GM13977 (cell line): ENCODE measurements around the gene GBA2.

ENCODE experiments used
- DNase-seq: peaks from one replicate; pipeline ENCODE4 v3.0.0; 2012; ENCODE audit warnings: low spot score
- in situ Hi-C: fragments of 300-500 bp; cut with MboI; formaldehyde crosslinking; loops from one replicate; pipeline ENCODE4 v1.12.0; 2022; ENCODE audit warnings: low sequenced_read_pairs, low pct_unique_long_range_greater_than_20kb, mixed read lengths, inconsistent platforms; ENCODE audit not compliant: unreplicated experiment
- TF ChIP-seq, protein P1 (sequence below): IDR thresholded peaks from 2 replicates; pipeline ENCODE4 v1.5.1; 2012; ENCODE audit warnings: mild to moderate bottlenecking, control low read depth; ENCODE audit not compliant: insufficient read depth; ENCODE audit errors: extremely low read depth, missing control alignments

The GBA2 gene

DNA sequence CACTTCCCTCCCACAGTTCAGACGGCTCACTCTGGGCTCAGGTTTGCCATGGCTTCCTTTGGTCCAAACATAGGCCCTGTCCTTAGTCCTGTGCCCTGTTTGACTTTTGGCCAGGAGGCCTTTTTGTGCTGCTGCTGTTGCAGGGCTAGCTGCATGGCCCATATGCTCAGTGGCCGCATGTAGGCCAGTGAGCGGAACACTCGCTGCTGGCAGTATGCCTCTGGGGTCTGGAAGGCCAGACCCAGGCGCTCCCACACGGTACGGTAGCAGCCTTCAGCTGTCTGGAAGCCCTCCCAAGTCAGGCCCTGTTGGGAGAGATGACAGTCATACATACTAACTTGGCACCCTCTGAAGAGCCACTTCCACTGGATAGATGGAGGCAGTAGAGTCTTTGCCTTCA is 11.9 kb downstream of the GBA2 start:
- no peak for DNase-seq
- in situ Hi-C loops: no loop called here
- TF ChIP-seq, protein P1, sequence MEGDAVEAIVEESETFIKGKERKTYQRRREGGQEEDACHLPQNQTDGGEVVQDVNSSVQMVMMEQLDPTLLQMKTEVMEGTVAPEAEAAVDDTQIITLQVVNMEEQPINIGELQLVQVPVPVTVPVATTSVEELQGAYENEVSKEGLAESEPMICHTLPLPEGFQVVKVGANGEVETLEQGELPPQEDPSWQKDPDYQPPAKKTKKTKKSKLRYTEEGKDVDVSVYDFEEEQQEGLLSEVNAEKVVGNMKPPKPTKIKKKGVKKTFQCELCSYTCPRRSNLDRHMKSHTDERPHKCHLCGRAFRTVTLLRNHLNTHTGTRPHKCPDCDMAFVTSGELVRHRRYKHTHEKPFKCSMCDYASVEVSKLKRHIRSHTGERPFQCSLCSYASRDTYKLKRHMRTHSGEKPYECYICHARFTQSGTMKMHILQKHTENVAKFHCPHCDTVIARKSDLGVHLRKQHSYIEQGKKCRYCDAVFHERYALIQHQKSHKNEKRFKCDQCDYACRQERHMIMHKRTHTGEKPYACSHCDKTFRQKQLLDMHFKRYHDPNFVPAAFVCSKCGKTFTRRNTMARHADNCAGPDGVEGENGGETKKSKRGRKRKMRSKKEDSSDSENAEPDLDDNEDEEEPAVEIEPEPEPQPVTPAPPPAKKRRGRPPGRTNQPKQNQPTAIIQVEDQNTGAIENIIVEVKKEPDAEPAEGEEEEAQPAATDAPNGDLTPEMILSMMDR: no peak

DNA sequence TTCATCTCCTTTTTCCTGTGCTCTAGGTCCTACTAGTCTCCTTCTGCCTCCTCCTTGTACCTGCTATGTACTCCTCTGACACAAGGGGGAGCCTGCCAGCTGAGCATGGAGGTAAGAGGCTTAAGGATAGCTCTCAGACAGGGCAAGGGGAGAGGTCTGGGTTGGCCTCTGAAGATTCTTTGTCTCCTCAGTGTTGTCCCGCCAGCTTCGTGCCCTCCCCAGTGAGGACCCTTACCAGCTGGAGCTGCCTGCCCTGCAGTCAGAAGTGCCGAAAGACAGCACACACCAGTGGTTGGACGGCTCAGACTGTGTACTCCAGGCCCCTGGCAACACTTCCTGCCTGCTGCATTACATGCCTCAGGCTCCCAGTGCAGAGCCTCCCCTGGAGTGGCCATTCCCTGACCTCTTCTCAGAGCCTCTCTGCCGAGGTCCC is 12.8 kb downstream of the GBA2 start:
- peak; percentile 72 for DNase-seq
- TF ChIP-seq, protein P1: peak; percentile 92
- in situ Hi-C loops: no loop called here

DNA sequence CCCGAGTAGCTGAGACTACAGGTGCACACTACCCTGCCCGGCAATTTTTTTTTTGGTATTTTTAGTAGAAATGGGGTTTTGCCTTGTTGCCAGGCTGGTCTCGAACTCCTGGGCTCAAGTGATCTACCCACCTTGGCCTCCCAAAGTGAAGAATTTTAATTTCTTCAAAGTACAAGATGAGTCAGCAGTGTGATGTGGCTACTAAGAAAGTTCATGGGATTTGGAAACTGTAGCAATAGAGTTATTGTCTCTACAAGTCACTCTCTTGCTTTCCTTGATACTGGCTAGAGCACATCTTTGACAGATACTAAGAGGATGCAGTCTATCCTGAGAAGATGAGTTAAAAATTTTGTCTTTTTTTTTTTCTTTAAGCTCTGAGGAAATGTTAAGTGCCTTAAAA is 14.9 kb downstream of the GBA2 start:
- TF ChIP-seq, protein P1: no peak
- no peak for DNase-seq
- in situ Hi-C loops: no loop called here

DNA sequence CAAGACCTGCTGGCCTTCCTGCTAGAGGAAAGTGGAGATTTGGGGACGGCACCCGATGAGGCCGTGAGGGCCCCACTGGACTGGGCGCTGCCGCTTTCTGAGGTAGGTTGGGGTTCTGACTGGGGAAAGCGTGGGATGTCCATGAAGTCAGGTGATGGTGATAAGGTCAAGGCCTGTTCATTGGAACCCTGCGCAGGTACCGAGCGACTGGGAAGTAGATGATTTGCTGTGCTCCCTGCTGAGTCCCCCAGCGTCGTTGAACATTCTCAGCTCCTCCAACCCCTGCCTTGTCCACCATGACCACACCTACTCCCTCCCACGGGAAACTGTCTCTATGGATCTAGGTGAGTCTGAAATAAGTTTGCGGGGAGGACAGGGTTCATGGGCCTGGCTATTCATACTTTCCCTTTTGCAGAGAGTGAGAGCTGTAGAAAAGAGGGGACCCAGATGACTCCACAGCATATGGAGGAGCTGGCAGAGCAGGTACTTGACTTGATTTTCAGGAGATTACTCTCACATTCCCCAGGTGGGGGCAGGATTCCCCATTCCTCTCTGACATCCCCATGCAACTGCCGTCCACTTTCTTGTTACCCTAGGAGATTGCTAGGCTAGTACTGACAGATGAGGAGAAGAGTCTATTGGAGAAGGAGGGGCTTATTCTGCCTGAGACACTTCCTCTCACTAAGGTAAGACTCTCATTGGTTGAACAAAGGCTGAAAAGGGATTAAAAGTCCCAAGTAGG is 16.1 kb downstream of the GBA2 start:
- in situ Hi-C loops: no loop called here
- TF ChIP-seq, protein P1: no peak

DNA sequence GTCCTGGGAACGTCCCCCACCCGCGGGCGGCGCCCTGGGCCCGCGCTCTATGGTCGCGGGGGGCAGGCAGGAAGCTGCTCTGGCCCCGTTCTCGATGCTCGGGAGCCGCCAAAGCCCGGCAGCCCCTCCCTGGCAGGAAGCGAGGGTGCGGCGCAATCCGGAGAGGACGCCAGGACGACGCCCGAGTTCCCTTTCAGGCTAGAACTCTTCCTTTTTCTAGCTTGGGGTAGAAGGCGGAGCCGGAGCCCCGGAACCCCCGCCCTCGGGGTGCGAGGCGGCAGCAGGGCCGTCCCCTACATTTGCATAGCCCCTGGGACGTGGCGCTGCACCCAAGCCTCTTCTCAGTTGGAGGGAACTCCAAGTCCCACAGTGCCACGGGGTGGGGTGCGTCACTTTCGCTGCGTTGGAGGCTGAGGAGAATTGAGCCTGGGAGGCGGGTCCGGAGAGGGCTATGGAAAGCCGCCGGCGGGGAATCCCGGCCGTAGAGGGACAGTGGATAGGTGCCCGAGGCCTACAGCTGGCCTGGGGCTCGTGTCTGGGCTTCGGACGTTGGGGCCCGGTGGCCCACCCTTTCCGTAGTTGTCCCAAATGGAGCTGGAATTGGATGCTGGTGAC is 16.7 kb downstream of the GBA2 start, which contains the start of the genes CREB3 and TLN1:
CREB3 (plus strand) TSS at position 482 of the 615 bp plus-strand sequence; CDS start at position 589, 107 bp downstream.
TLN1 (minus strand) TSS at position 11 of the 615 bp plus-strand sequence. CDS start 6,501 bp downstream, outside the sequence.
- TF ChIP-seq, protein P1: peak; percentile 51
- in situ Hi-C loops: no loop called here
- peak; percentile 98 for DNase-seq

More for the DNA sequence above, 16.1 kb downstream of the GBA2 start:
- DNase-seq: peak; percentile 60

DNA sequence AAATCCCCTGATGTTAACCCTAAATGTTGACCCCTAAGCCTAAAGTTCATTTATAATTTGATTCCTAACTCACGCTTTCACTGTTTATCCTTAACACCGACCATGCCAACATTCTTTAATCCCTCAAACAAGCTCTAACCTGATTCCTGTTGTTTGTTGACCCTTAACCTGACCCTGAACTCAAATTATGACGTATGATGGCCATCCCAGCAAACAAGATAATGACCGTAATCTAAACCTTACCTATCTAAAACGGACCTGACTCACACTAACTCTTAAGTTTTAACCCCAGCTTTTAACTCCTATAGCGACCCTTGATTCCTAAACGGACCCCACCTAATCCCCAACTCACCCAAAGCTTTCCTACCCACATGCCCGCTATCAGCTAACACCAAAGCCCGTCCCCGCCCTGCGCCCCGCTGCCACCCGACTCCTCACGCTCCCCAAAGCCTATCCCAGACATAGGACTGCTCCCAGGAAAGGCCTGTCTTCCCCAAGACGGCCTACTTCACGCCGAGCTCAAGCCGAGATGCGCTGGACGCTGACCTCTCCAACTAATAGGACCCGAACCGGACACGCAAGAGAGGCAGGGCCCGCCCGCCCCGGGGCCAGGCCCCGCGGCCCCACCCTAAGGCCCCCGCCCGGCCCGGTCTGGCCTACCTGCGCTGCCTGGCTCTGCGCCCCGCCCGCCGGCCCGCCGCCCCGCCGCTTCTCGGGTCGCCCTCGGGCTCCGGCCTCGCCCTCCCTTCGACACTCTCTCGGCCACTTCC is 17.4 kb downstream of the GBA2 start:
- in situ Hi-C loops: no loop called here

More for the DNA sequence above, 17.4 kb downstream of the GBA2 start:
- TF ChIP-seq, protein P1: no peak
- DNase-seq: no peak
